HG02938 (cell line): Measurements from ENCODE around the gene CADPS2.

Source experiments
- ATAC-seq: cut with Tn5 transposase; IDR thresholded peaks from one replicate; pipeline ENCODE4 v1.9.1; 2021; ENCODE audit warnings: mild to moderate bottlenecking, moderate library complexity; ENCODE audit not compliant: unreplicated experiment

CADPS2 gene

GRCh38 chr7:122407195-122407594 is 479.1 kb downstream of the CADPS2 start:
- no peak for ATAC-seq

- no peak for ATAC-seq
Measured at GRCh38 chr7:122403113-122403512, 483.1 kb downstream of the CADPS2 start.

DNA sequence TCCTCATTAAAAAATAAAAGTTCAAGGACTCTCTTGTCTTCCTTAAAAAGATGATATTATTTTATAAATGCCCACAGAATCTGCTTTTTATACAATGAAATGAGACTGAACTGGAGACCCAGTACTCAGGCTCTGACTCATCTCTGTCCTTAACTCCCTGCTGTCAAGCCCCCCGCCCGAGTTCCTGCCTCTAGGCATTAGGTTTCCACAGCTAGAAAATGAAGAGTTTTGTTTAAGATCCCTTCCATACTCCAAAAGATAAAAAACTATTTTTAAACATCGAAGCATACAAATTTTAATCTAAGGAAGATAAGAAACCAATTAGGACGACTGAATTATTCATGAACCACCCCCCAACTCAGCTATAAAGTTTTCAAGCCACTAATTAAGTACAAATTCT is 484.0 kb downstream of the CADPS2 start:
- no peak for ATAC-seq

- no peak for ATAC-seq
Measured at GRCh38 chr7:122397381-122397780, 488.9 kb downstream of the CADPS2 start.

DNA sequence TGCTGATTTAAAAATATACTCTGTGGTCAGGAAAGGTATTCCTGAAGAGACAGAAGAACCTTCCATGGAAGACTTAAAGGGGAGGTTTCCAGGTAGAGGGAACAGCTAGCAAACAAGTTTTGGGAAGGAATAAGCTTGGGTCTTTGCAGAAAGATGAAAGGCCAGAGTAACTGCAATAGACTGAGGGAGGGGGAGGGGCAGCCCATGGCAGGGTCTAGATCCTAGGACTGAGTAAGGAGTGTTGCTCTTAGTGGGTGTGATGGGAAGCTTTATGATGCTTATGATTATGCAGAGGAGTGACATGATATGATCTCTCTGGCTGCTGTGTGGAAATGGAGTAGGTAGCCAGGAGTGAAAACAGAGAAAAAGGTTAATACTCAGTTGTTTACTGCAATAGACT is 491.7 kb downstream of the CADPS2 start:
- ATAC-seq: no peak

DNA sequence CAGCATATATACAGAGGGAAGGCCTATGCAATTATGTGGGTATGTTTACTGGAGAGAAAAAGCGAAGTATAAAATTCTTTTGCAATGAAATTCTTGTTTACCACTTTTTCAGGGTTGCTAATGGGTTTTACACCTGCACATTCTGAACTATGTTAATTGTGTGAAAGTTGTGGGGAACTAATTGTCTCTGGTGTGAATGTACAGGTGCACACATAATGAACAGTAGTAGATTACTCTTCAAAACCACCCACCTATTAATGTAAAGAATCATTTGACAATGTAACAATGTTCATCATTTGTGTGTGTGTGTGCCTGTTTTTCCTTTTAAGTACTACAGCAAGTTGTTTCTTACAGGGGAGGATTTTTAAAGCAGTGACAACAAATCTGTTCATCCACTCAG is 501.7 kb downstream of the CADPS2 start:
- ATAC-seq: no peak

DNA sequence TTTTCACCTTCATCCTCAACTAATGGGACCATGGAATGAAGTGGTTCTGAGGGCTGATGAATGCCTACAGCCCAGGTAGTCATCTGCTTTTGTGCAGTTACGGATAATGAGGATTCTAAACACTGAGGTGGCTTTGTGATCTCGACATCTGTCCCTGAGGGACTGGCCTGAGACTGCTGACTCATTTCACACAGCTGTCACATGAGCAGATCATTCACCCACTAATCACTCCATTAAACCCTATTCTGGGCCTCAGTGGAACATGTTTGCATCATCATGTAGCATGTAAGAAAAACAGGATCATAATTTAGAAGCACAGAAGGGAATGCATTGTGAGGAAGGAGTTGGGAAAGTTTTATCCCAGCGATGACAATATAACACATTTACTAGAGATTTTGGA is 502.3 kb downstream of the CADPS2 start:
- peak; percentile 96 for ATAC-seq

GRCh38 chr7:122380992-122381391 is 505.3 kb downstream of the CADPS2 start:
- no peak for ATAC-seq

DNA sequence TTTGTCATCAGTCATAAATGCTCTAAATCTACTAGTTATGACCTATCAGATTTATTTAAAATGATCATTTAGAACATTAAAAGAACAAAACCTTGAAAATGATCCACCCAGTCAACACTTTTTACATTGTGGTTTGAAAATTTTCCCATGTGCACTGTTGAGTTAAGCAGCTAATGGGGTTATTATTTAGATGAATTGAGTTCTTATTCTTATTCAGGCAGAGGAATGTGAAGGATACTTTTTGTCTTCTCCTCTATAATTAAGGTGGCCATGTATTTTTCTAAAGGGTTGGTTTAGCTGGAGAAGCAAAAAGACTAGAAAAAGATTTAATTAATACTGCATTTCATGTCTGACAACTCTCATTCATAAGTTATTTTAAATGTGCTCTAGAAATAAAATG is 506.8 kb downstream of the CADPS2 start:
- ATAC-seq: no peak

GRCh38 chr7:122369756-122370155 is 516.5 kb downstream of the CADPS2 start:
- ATAC-seq: no peak

GRCh38 chr7:122364761-122365280 is 521.4 kb downstream of the CADPS2 start:
- ATAC-seq: no peak

- no peak for ATAC-seq
Measured at GRCh38 chr7:122363144-122363543, 523.1 kb downstream of the CADPS2 start.

DNA sequence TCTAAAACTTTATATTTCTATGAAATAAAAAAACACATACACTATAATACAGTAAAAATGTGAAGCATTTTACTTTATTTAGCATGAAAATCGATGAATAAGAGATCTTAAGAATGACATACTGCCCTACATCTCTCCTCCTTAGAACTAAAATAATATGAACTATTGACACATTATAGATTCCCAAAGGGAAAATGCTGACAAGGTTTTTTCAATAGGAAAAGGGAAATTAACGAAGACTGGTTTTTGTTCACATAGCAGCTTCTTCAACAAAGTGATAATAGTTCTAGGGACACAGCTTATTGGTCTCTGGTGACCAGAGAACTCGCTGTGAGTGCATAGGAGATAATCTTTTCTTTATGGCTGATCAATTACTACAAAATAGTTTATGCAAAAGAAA is 523.8 kb downstream of the CADPS2 start:
- no peak for ATAC-seq

DNA sequence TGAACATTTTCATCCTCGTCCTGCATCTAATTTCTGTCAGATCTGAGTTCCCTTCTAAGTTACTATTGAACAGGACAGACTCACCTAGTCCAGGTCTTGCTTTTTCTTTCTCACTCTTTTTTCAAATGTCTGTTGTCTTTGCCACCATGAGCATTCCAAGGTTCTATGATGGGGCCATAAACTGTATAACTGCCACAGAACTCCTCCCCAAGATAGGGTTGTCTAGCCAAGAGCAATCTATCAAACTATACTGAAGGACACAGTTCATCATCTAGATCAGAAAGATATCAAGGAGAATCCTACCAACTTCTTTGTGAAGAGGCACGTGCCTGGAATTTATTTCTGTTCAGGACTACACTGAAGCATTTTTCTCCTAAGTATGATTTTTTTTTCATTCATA is 531.6 kb downstream of the CADPS2 start:
- no peak for ATAC-seq

- ATAC-seq: no peak
Measured at GRCh38 chr7:122352454-122352853, 533.8 kb downstream of the CADPS2 start.

DNA sequence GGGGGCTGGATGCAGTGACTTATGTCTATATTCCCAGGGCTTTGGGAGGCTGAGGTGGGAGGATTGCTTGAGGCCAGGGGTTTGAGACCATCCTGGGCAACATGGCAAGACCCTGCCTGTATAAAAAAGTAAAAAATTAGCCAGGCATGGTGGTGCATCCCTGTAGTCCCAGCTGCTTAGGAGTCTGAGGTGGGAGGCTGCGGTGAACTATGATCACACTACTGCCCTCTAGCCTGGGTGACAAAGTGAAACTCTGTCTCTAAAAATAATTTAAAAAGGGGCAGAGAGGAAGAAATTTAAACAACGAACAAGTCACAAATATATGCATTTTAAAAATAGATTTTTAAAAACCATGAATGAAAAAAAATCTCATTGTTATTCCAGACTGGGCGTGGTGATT is 535.6 kb downstream of the CADPS2 start:
- ATAC-seq: no peak

DNA sequence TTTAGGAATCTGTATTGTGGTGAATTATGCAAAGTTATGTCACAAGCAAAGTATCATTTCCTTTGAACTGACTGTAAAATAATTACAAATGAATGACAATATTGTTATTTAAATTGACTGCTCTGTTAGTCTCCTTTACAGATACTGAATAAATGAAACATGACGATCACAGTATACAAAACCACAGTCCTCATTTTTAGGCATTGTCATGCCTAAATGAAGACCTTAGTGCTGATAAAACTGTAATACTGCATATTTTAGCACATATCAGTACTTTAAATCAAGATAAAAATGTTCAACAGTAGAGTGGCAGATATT is 542.0 kb downstream of the CADPS2 start:
- no peak for ATAC-seq

- no peak for ATAC-seq
Measured at GRCh38 chr7:122343601-122344302, 542.5 kb downstream of the CADPS2 start.

DNA sequence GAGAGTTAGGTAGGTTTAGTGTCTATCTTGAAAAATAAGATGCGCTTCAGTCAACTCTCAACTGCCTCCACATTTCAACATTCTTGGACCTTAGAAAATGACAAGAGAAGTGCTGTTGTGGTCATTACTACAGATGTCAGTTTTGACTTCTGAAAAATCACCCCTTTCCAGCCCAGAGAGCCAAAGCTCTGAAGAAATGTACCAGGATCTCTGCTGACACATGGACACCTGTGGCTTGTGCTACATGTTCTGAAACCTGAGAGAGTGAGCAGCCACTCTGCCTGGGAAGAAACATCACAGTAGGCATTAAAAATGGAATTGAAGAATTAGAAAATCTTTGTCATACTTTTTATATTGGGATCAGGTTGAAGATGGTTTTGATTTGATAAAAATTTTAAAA is 545.8 kb downstream of the CADPS2 start:
- no peak for ATAC-seq

DNA sequence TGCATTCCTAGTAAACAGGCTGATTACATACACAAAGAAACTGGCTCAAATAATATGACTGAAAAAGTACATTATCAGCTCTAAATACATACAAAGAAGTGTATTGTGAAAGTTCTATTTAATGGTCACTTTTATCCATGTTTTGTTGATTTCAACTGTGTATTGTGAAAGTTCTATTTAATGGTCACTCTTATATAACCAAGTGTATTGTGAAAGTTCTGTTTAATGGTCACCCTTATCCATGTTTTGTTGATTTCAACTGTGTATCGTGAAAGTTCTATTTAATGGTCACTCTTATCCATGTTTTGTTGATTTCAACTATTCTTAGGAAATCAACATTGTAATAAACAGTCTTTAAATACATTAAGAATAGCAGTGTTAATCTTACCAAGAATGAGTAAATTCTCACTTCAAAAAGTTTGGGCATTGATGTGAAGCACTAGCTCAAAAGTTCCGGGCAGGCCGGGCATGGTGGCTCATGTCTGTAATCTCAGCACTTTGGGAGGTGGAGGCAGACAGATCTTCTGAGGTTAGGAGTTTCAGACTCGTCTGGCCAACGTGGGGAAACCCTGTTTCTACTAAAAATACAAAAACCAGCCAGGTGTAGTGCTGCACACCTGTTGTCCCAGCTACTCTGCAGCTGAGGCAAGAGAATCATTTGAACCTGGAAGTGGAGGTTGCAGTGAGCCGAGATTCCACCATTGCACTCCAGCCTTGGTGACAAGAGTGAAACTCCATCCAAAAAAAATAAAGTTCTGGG is 546.9 kb downstream of the CADPS2 start:
- ATAC-seq: no peak

GRCh38 chr7:122337011-122337410 is 549.2 kb downstream of the CADPS2 start:
- no peak for ATAC-seq

GRCh38 chr7:122329145-122329802 is 557.0 kb downstream of the CADPS2 start:
- no peak for ATAC-seq
